ENCODE data around the gene OGFRL1.

GRCh38 chr6:71287038-71287437, 1.6 kb upstream of the OGFRL1 start:
- TF ChIP-seq YY1 (IDR thresholded peaks at IDR 0.05; ENCODE audit: low read depth) (no peak), TCF12 (IDR thresholded peaks at IDR 0.05; ENCODE audit: low read depth) (no peak), TAF1 (IDR thresholded peaks at IDR 0.05; ENCODE audit: low read depth) (no peak), NFIC (IDR thresholded peaks at IDR 0.05) (no peak), RAD21 (IDR thresholded peaks at IDR 0.05; ENCODE audit: low read depth) (no peak), CREB1 (IDR thresholded peaks at IDR 0.05; ENCODE audit: low read depth) (no peak), EP300 (IDR thresholded peaks at IDR 0.05; ENCODE audit: borderline replicate concordance) (no peak), TEAD4 (IDR thresholded peaks at IDR 0.05) (no peak), USF1 (IDR thresholded peaks at IDR 0.05) (no peak)
- TF ChIP-seq, protein P1, sequence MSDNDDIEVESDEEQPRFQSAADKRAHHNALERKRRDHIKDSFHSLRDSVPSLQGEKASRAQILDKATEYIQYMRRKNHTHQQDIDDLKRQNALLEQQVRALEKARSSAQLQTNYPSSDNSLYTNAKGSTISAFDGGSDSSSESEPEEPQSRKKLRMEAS (IDR thresholded peaks at IDR 0.05): no peak
- TF ChIP-seq, protein P2, sequence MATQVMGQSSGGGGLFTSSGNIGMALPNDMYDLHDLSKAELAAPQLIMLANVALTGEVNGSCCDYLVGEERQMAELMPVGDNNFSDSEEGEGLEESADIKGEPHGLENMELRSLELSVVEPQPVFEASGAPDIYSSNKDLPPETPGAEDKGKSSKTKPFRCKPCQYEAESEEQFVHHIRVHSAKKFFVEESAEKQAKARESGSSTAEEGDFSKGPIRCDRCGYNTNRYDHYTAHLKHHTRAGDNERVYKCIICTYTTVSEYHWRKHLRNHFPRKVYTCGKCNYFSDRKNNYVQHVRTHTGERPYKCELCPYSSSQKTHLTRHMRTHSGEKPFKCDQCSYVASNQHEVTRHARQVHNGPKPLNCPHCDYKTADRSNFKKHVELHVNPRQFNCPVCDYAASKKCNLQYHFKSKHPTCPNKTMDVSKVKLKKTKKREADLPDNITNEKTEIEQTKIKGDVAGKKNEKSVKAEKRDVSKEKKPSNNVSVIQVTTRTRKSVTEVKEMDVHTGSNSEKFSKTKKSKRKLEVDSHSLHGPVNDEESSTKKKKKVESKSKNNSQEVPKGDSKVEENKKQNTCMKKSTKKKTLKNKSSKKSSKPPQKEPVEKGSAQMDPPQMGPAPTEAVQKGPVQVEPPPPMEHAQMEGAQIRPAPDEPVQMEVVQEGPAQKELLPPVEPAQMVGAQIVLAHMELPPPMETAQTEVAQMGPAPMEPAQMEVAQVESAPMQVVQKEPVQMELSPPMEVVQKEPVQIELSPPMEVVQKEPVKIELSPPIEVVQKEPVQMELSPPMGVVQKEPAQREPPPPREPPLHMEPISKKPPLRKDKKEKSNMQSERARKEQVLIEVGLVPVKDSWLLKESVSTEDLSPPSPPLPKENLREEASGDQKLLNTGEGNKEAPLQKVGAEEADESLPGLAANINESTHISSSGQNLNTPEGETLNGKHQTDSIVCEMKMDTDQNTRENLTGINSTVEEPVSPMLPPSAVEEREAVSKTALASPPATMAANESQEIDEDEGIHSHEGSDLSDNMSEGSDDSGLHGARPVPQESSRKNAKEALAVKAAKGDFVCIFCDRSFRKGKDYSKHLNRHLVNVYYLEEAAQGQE (IDR thresholded peaks at IDR 0.05; ENCODE audit: low read depth): no peak
